ENCODE results near the gene KREMEN1.

KREMEN1 gene

DNA sequence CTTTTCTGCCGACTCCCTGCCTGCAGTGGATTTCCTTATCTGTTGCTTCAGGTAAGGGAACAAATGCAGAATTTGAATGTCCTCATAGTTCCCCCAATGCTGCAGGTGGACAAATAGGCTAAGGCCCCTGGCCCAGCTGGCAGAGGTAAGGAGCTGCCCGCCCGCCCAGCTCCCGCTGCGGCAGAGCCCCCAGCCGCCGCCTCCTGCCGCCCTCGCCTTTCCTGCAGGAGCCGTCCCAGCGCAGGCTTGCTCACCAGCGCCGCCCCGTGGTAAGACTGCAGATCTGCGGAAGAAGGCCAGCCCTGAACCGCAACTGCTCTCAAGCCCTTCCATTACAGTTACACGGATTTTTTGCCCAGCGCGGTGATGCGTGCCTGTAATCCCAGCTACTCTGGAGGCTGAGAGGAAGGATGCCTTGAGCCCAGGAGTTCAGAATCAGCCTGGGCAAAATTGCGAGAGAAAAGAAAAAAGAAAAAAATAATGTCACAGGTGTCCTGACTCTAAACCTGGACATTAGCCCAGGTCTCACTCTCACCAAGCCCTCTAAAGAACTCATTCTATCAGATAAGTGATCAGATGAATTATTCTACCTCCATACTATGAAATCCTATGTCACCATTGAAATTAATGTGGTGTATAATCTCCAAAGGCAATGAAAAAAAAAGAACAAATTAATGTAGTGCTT is 81.7 kb downstream of the KREMEN1 start:
- FAIRE-seq = no peak

GRCh38 chr22:29155966-29156365 is 83.1 kb downstream of the KREMEN1 start:
- FAIRE-seq = no peak

DNA sequence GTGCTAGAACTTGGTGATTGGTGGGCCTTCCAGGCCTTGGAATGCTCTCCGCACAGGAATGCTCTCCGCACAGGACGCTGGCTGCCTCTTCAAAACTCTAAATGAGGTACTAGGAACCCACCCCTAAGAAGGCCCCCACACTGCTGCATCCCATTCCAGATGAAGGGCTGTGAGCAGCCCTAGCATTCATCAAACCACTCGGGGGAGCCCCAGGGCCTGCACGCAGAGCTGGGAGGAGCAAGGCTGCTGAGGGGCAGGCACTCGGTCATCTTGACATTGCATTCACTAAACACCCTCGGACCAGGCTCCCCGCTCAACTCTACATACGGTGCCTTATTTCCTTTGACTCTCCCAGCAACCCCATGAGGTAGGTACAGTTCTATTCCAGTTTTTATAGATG is 83.7 kb downstream of the KREMEN1 start:
- no peak for FAIRE-seq

GRCh38 chr22:29157759-29158535 is 85.1 kb downstream of the KREMEN1 start:
- no peak for FAIRE-seq

DNA sequence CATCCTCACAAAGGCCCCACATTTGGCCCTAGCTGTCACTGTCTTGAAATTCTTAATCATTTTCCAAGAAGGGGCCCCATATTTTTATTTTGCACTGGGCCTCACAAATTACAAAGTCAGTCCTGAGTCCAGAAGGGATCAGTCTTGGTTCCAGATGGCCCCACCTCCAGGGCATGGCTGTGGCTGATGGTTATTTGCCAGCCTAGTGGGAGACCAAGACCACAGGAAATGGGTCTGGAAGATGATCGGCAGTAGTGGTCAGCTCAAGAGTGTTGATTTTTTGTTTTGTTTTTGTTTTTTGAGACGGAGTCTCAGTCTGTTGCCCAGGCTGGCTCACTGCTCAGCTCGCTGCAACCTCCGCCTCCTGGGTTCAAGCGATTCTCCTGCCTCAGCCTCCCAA is 85.7 kb downstream of the KREMEN1 start:
- no peak for FAIRE-seq

DNA sequence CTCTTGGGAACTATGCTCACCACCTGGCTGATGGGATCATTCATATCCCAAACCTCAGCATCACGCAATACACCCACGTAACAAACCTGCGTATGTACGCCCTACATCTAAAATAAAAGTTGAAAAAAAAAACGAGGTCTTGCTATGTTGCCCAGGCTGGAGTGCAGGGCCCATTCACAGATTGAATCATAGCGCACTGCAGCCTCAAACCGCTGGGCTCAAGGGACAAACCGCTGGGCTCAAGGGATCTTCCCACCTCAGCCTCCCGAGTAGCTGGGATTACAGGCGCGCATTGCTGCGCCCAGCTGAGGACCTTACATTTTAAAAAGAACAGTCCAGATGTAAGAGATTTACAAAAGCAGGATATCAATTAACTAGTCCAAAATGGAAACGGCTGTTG is 91.0 kb downstream of the KREMEN1 start:
- FAIRE-seq = no peak

- no peak for FAIRE-seq
Observed at GRCh38 chr22:29165321-29166060, 92.7 kb downstream of the KREMEN1 start.

DNA sequence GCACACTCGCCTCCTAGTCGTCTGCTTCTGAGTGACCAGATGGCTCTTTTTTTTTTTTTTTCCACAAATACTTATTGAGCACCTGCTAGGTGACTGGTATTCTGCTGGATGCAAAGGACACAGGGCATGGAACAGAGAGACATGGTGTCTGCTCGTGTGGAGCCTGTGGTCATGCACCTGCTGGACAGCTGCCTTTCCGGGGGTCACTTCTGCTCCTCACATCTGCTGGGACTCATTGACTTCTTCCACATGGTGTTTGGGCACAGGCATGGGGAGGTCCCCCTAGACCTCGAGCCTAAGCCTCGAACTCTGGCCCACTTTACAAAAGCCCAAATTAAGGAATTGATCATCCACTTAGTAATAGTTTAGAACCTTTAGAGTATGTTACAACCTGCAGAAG is 93.3 kb downstream of the KREMEN1 start:
- FAIRE-seq = no peak

GRCh38 chr22:29167032-29167911 is 94.4 kb downstream of the KREMEN1 start:
- FAIRE-seq = no peak

GRCh38 chr22:29171721-29172120 is 98.9 kb downstream of the KREMEN1 start:
- FAIRE-seq = no peak

- FAIRE-seq = no peak
Observed at GRCh38 chr22:29172216-29172615, 99.4 kb downstream of the KREMEN1 start.

- FAIRE-seq = no peak
Observed at GRCh38 chr22:29175312-29175835, 102.5 kb downstream of the KREMEN1 start.

DNA sequence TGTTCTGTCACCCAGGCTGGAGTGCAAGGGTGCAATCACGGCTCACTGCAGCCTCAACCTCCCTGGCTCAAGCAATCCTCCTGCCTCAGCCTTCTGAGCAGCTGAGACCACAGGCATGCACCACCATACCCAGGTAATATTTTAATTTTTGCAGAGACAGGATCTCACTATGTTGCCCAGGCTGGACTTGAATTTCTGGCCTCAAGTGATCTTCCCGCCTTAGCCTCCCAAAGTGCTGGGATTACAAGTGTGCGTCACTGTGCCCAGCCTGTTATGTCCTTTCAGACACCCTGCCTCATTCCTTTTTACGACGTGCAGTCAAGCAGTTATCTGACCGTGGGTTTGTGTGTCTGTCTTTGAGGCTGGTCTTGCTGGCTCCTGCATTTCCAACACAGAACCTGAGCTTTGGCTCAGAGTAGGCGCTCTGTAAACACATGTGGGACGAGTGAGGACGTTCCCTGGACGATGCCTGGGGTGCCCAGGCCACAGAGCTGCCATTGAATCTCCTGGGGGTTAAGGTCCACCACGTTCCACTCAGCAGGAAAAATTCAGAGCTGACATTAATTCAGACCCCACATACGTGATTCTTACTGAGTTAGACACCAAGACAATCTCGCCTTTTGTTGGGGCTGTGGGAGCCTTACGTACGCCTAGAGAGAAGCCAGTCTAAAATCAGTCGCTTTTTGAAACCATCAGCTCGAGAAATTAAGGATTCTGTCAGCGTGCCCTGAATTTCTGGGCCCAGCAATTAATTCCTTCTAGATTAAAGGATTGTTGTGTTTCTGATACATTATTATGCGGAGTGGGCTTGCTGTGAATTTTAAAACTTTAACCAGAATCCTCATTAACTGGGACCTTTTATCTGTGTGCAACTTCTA is 111.4 kb downstream of the KREMEN1 start:
- FAIRE-seq = no peak

- no peak for FAIRE-seq
Observed at GRCh38 chr22:29184849-29185490, 112.1 kb downstream of the KREMEN1 start.

- no peak for FAIRE-seq
Observed at GRCh38 chr22:29186302-29186701, 113.5 kb downstream of the KREMEN1 start.

GRCh38 chr22:29187831-29188230 is 115.0 kb downstream of the KREMEN1 start:
- no peak for FAIRE-seq

DNA sequence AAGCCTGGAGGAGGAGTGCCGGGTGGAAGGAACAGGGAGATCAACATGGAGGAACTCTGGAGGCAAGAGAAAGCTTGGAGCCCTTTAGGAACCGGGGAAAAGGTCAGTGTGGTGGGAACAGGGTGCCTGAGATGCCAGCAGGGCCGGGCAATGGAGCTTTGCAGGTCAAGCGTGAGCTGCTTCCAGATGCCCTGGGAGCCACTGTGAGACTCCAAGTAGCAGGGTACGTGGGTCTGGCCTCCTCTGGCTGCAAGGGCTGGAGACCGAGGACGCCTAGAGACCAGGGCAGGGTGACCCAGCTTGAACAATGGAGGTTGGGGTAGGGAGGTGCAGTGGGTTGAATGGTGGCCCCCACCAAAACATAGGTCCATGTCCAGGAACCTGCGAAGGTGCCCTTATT is 117.2 kb downstream of the KREMEN1 start:
- no peak for FAIRE-seq

GRCh38 chr22:29190918-29191317 is 118.1 kb downstream of the KREMEN1 start:
- no peak for FAIRE-seq

DNA sequence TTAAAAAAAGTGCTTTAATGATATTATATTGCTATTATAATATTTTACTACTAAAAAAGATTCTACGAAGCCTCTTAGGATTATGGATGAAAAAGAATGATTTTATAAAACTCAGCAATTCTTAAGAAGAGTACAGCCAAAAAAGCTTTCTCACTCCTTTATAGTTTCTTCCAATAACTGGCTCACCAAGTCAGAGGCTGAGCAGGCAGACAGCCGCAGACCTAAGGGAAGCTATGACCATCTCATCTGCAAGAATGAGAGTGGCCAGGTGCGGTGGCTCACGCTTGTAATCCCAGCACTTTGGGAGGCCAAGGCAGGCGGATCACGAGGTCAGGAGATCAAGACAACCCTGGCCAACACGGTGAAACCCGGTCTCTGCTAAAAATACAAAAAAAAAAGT is 120.2 kb downstream of the KREMEN1 start:
- no peak for FAIRE-seq

GRCh38 chr22:29194184-29194583 is 121.3 kb downstream of the KREMEN1 start:
- FAIRE-seq = no peak
